ENCODE measurements around the gene CPE. TPM values are rescaled to one million over a fixed set of nuclear protein-coding genes. Genes with fewer than 3 reads are reported as not detected.
"Not testable (repeated sequence)": the region's sequence is repeated elsewhere in the genome, so short reads cannot be mapped to it uniquely, and the experiment has no call there.

Gene CPE
- total RNA-seq, 1 experiment from 2014 or later, result 29.3 TPM

- no peak overlapping the region for H3K4me3 ChIP-seq (replicated peaks in 1 of 2; ENCODE audit: low read depth in 1 of 2, low read length in 2 of 2)
- no peaks in the 10 kb centered on the region for H3K9me2 ChIP-seq (ENCODE audit: insufficient read depth)
- RAD21 ChIA-PET (ENCODE audit: low non-redundant PET in 1 of 2, low total read pairs in 2 of 2, uncharacterized antibody in 2 of 2, unreplicated experiment in 2 of 2), result interaction anchor here in 1 of 2 experiments (0.7 kb wide), 1 partner anchor 1104 kb away, joined by 7 read pairs; no protein-coding TSS in a partner anchor
- no peaks in the 10 kb centered on the region for H3K9me3 ChIP-seq (ENCODE audit: control insufficient read depth in 1 of 2, insufficient read depth in 1 of 2, low read depth in 1 of 2, low read length in 2 of 2)
- ATAC-seq (no peak), DNase-seq (ENCODE audit: low read depth, low spot score) (no peak)
- intact Hi-C loops (cut with micrococcal nuclease), result no loop called here
- TF ChIP-seq POLR2A (IDR thresholded peaks at IDR 0.05; ENCODE audit: borderline replicate concordance, extremely low read depth, insufficient read depth, insufficient read length) (no peak), SIN3A (IDR thresholded peaks at IDR 0.05; ENCODE audit: low read depth) (no peak), JUND (IDR thresholded peaks at IDR 0.05) (no peak), ATF3 (IDR thresholded peaks at IDR 0.05) (no peak), ELF1 (IDR thresholded peaks at IDR 0.05; ENCODE audit: borderline replicate concordance, low read depth) (no peak), FOSL1 (IDR thresholded peaks at IDR 0.05; ENCODE audit: low read depth) (no peak), MAX (IDR thresholded peaks at IDR 0.05) (no peak), TCF7L2 (IDR thresholded peaks at IDR 0.05; ENCODE audit: borderline replicate concordance, extremely low read depth, insufficient read depth, insufficient read length) (no peak), POLR2AphosphoS5 (IDR thresholded peaks at IDR 0.05; ENCODE audit: low read depth, low read length) (no peak), CEBPB (IDR thresholded peaks at IDR 0.05; ENCODE audit: low read depth) (no peak), ZFX (IDR thresholded peaks at IDR 0.05) (no peak), SP1 (IDR thresholded peaks at IDR 0.05; ENCODE audit: low read depth) (no peak), RAD21 (IDR thresholded peaks at IDR 0.05; ENCODE audit: low read depth) (no peak), YY1 (IDR thresholded peaks at IDR 0.05; ENCODE audit: extremely low read depth, insufficient replicate concordance, low read depth, low read length) (no peak), CBX3 (IDR thresholded peaks at IDR 0.05; ENCODE audit: low read depth) (no peak), EZH2 (IDR thresholded peaks at IDR 0.05) (no peak), CTCF (IDR thresholded peaks at IDR 0.05 in 2 of 3, conservative IDR thresholded peaks at IDR 0.05 in 1 of 3; ENCODE audit: borderline replicate concordance in 1 of 3, insufficient read depth in 1 of 3, low read depth in 2 of 3, low read length in 2 of 3) (no peak)
- H3K4me2 ChIP-seq (ENCODE audit: low read length), result no peak overlapping the region
- no peaks in the 10 kb centered on the region for H3K27me3 ChIP-seq (ENCODE audit: insufficient read depth, low read length)
- no peak overlapping the region for H3K9ac ChIP-seq (ENCODE audit: low read length)
- no peaks in the 10 kb centered on the region for H3K36me3 ChIP-seq (ENCODE audit: control insufficient read depth in 1 of 2, insufficient read depth in 2 of 2, low read length in 2 of 2)
- POLR2A ChIA-PET, result no interaction called here
- no peak overlapping the region for H2AFZ ChIP-seq (ENCODE audit: low read depth, low read length, poor library complexity, severe bottlenecking)
- no peak overlapping the region for H3K27ac ChIP-seq (ENCODE audit: low read depth, low read length)
- H3K79me2 ChIP-seq (ENCODE audit: insufficient read depth, low read length), result no peaks in the 10 kb centered on the region
- BruUV-seq (replicated peaks), result no TSS peak
- peaks cover 0 to 3% of the 10 kb centered on the region in 2 experiments; a peak in 2 of 4 replicates for H3K4me1 ChIP-seq (ENCODE audit: control insufficient read depth in 1 of 2, insufficient read depth in 2 of 2, low read length in 2 of 2)
- CTCF ChIA-PET, result interaction anchor here (1.1 to 1.2 kb wide), 2 partner anchors 9 to 359 kb away, joined by 3 read pairs; no protein-coding TSS in a partner anchor
- H4K20me1 ChIP-seq (ENCODE audit: insufficient read depth), result no peaks in the 10 kb centered on the region
These were observed 111.0 kb downstream of the CPE start for GRCh38 chr4:165489786-165490185.

- H3K4me3 ChIP-seq (replicated peaks in 1 of 2; ENCODE audit: low read depth in 1 of 2, low read length in 2 of 2); H3K9ac ChIP-seq (ENCODE audit: low read length); H3K4me2 ChIP-seq (ENCODE audit: low read length); H3K4me1 ChIP-seq (ENCODE audit: control insufficient read depth in 1 of 2, insufficient read depth in 2 of 2, low read length in 2 of 2); H3K27ac ChIP-seq (ENCODE audit: low read depth, low read length); H3K9me2 ChIP-seq (ENCODE audit: insufficient read depth); H4K20me1 ChIP-seq (ENCODE audit: insufficient read depth); ATAC-seq; RAD21 ChIA-PET (ENCODE audit: low non-redundant PET in 1 of 2, low total read pairs in 2 of 2, uncharacterized antibody in 2 of 2, unreplicated experiment in 2 of 2); POLR2A ChIA-PET; H3K36me3 ChIP-seq (ENCODE audit: control insufficient read depth in 1 of 2, insufficient read depth in 2 of 2, low read length in 2 of 2); DNase-seq (ENCODE audit: low read depth, low spot score); H3K27me3 ChIP-seq (ENCODE audit: insufficient read depth, low read length); BruUV-seq (replicated peaks); H3K79me2 ChIP-seq (ENCODE audit: insufficient read depth, low read length); H3K9me3 ChIP-seq (ENCODE audit: control insufficient read depth in 1 of 2, insufficient read depth in 1 of 2, low read depth in 1 of 2, low read length in 2 of 2); H2AFZ ChIP-seq (ENCODE audit: low read depth, low read length, poor library complexity, severe bottlenecking): not testable (repeated sequence)
- CTCF ChIA-PET, result interaction anchor here (1.1 to 4.1 kb wide), 12 partner anchors 23 to 1102 kb away, joined by 3 to 18 read pairs (median 5); no protein-coding TSS in a partner anchor
- intact Hi-C loops (cut with micrococcal nuclease), result loop anchor here (2.0 kb wide), 3 partner anchors 44 to 1102 kb away; no protein-coding TSS in a partner anchor
These were observed 113.8 kb downstream of the CPE start for GRCh38 chr4:165492583-165492982.

All from HCT116 (cell line).